ENCODE data around the gene ZCCHC14.
"Not testable (repeated sequence)": the region's sequence is repeated elsewhere in the genome, so short reads cannot be mapped to it uniquely, and the experiment has no call there.

The ZCCHC14 gene

DNA sequence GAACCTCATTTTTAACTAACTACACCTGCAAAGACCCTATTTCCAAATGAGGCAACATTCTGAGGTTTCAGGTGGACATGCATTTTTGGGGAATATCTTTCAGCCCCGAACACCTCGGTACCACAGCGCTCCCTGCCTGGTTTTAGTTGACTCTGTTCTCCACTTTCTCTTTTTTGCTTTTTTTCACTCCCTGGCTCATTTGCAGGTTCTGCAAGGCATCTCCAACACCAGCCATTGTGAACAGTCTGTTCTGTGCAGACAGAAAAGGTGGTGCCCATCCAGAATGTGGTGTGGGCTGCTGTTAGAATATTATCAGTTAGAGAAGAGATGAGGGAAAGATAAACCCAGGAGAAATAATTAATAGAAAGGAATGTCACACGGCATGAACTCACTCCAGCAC lies 32.5 kb upstream of the ZCCHC14 start:
- TF ChIP-seq, protein P1, sequence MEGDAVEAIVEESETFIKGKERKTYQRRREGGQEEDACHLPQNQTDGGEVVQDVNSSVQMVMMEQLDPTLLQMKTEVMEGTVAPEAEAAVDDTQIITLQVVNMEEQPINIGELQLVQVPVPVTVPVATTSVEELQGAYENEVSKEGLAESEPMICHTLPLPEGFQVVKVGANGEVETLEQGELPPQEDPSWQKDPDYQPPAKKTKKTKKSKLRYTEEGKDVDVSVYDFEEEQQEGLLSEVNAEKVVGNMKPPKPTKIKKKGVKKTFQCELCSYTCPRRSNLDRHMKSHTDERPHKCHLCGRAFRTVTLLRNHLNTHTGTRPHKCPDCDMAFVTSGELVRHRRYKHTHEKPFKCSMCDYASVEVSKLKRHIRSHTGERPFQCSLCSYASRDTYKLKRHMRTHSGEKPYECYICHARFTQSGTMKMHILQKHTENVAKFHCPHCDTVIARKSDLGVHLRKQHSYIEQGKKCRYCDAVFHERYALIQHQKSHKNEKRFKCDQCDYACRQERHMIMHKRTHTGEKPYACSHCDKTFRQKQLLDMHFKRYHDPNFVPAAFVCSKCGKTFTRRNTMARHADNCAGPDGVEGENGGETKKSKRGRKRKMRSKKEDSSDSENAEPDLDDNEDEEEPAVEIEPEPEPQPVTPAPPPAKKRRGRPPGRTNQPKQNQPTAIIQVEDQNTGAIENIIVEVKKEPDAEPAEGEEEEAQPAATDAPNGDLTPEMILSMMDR (IDR thresholded peaks at IDR 0.05; ENCODE audit: borderline replicate concordance, control extremely low read depth, extremely low read depth, insufficient read depth, missing control alignments): no peak
- DNase-seq (ENCODE audit: low spot score): no peak
- in situ Hi-C loops (cut with MboI; ENCODE audit: low sequenced_read_pairs, unreplicated experiment): no loop called here

DNA sequence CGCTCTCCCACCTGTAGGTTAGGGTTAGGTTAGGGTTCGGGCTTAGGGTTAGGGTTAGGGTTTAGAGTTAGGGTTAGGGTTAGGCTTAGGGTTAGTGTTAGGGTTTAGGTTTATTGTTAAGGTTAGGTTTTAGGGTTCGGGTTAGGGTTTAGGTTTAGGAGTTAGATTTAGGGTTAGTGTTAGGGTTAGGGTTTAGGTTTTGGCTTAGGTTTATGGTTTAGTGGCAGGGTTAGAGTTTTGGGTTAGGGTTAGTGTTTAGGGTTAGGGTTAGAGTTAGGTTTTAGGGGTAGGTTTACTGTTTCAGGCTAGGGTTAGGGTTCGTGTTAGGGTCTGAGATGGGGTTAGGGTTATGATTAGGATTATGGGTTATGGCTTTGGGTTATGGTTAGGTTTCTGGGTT lies 31.6 kb upstream of the ZCCHC14 start:
- no peak for DNase-seq (ENCODE audit: low spot score)
- in situ Hi-C loops (cut with MboI; ENCODE audit: low sequenced_read_pairs, unreplicated experiment): no loop called here
- TF ChIP-seq, protein P1 (IDR thresholded peaks at IDR 0.05; ENCODE audit: borderline replicate concordance, control extremely low read depth, extremely low read depth, insufficient read depth, missing control alignments): no peak

DNA sequence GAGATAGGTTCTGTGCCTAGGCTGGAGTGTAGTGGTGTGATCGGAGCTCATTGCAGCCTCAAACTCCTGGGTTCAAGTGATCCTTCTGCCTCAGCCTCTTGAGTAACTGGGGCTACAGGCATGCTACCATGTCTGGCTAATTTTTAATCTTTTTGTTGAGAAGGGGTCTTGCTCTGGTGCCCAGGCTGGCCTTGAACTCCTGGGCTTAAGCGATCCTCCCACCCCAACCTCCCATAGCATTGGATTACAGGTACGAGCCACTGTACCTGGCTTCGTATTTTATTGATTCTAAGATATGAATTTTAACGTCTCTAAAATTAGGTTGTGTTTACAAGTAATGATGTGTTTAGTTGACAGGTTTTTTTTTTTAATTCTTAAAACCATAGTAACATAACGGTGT lies 30.8 kb upstream of the ZCCHC14 start:
- in situ Hi-C loops (cut with MboI; ENCODE audit: low sequenced_read_pairs, unreplicated experiment); DNase-seq (ENCODE audit: low spot score): not testable (repeated sequence)

DNA sequence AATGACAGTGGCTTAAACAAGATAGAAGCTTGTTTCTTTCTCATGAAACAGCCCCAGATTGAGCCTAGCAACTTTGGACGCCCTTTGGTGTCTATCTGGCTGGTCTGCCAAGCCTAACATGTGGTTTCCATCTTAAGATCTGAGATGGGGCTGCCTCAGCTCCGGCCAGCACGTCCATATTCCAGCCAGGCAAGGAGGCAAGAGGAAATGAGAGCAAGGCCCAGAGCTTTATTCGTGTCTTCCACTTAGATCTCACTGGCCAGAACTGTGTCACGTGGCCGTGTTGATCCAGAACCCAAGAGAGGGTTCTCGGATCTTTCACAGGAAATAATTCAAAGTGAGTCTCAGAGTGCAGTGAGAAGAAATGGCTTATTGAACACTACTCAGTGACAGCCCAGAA lies 28.9 kb upstream of the ZCCHC14 start:
- DNase-seq (ENCODE audit: low spot score); in situ Hi-C loops (cut with MboI; ENCODE audit: low sequenced_read_pairs, unreplicated experiment): not testable (repeated sequence)

DNA sequence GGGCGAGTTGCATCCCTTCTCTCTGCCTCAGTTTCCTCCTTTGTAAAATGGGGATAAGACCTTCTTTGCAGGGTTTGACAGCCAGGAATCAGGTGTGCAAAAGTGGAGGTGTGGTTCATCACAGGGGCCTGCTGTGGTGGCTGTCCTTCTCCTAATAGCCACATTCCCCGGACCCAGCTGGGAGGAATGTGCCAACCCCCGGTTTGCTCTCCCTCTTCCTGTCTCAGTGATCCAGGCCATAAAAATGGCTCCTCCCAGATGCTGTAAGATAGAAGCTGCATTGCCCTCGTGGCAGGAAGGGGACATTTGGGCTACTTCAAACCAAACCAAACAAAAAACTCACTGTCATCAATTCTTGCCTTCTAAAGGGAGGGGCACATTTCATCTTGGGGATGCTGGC lies 26.3 kb upstream of the ZCCHC14 start:
- in situ Hi-C loops (cut with MboI; ENCODE audit: low sequenced_read_pairs, unreplicated experiment); DNase-seq (ENCODE audit: low spot score): not testable (repeated sequence)

DNA sequence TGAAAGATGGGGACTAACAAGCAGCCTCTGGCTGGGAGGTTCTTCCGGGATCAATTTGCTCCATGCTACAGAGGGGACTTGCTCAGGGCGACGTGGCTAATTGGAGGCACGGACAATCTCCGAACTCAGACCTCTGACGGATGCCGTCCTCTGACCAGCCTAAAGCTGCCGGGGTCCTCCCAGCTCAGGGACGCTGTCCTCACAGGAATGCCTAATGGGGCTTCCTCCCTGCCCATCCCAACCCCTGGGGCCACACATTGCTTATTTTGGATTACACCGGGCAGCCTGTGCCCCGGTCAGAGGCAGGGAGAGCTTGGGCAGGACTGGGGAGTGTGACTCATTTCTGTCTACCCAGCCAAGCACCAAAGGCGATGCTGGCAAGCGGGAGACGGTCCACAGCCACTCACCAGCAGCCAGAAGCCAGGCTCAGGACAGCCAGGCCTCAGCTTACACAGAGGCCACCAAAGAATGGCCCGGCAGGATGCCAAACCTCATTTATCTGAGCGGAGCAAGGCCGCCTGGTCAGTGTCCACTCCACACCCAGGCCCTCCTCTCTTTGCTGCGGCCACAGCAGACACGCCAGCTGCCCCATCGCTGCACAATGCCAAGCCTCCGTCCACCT lies 25.7 kb upstream of the ZCCHC14 start:
- not testable (repeated sequence) for DNase-seq (ENCODE audit: low spot score)

DNA sequence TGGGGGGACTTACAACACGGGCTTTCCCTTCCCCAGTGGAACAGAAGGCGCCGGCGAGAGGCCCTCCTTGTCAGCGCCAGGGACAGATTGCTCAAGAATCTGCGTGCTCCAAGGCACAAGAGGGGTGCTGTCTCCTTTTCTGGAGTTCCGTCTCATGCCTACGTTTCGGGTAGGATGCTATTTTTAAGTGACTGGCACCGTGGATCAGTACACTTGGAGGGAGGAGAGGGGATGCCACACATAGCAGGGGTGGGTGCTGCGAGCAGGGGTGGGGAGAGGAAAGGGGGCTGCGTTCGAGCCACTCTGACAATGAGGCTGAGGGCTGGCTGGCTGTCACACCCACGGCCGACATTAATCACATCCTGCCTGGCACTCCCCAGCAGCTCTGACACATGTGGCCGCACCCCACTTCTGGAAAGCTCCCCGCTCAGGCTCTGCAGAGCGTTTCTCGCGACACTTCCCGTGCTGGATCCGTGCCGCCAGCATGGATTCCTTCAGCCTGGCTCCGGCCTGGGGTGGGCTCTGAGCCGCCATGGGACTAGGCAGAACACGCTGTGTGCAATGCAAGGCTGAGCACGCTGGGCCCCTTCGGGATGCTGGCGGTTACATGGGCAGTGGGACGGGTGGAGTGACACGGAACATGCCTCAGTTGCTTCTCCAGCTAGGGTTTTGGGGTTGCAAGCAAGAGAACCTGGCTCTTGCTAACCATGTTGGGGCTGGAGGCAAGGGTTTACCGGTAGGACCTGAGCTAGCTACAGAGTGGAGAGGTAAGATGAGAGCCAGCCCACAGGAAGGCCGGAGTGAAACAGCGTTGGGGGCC lies 25.0 kb upstream of the ZCCHC14 start:
- DNase-seq (ENCODE audit: low spot score); in situ Hi-C loops (cut with MboI; ENCODE audit: low sequenced_read_pairs, unreplicated experiment): not testable (repeated sequence)

More for the DNA sequence above, 25.7 kb upstream of the ZCCHC14 start:
- in situ Hi-C loops (cut with MboI; ENCODE audit: low sequenced_read_pairs, unreplicated experiment): not testable (repeated sequence)

DNA sequence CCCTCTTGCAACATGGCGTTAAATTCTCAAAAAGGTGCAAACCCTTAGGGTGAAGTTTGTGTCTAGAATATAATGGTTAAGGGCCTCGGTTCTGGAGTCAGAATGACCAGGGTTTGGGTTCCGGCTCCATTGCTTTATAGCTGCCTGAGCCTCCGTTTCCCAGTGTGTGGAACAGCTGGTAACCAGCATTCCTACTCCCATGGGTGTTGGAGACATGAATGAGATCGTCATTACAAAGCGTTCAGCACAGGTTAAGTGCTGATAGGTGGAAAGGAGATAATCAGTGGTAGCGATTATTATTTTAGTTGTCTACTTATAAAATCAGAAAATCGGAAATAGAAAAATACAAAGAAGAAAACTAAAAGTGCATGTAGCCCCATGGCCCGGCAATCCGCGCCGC lies 23.5 kb upstream of the ZCCHC14 start:
- DNase-seq (ENCODE audit: low spot score): no peak
- in situ Hi-C loops (cut with MboI; ENCODE audit: low sequenced_read_pairs, unreplicated experiment): no loop called here
- TF ChIP-seq, protein P1 (IDR thresholded peaks at IDR 0.05; ENCODE audit: borderline replicate concordance, control extremely low read depth, extremely low read depth, insufficient read depth, missing control alignments): no peak

DNA sequence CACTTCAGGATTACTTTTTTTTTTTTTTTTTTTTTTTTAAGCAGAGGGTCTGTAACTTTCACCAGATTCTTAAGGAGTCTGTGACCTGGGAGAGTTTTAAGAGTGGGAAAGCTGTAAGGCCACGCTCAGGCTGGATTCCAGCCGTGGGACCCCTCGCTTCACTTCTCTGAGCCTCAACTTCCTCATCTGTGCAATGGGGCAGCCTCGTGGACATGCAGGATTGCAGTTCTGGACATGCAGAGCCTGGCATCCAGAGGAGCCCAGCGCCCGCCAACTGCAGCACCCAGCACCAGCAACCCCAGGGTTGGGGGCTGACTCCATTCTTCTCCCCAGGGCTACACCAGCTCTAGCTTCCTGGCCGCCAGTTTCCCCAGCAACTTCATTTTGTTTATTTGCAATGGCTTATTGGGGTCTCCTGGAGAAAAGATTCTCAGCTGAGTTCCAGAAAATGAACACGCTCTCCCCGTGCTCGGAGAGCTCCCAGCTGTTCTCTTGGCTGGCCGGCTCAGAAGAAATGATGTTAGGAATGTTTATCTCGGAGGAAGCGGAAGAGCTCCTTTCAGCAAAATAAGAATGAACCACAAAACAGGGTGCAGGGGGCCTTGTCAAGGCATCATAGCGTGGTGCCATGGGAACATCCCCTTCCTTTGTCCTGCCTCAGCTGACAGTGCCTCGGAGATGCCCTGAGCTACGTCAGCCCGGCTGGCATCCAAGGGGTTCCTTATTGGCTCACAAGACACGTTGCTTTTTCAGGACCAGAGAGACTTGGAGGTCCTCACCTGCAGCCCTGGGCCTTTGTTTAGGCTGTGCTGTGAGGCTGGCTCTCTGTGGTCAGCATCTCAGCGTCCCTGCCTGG lies 22.9 kb upstream of the ZCCHC14 start:
- no peak for DNase-seq (ENCODE audit: low spot score)
- TF ChIP-seq, protein P1 (IDR thresholded peaks at IDR 0.05; ENCODE audit: borderline replicate concordance, control extremely low read depth, extremely low read depth, insufficient read depth, missing control alignments): no peak
- in situ Hi-C loops (cut with MboI; ENCODE audit: low sequenced_read_pairs, unreplicated experiment): no loop called here

DNA sequence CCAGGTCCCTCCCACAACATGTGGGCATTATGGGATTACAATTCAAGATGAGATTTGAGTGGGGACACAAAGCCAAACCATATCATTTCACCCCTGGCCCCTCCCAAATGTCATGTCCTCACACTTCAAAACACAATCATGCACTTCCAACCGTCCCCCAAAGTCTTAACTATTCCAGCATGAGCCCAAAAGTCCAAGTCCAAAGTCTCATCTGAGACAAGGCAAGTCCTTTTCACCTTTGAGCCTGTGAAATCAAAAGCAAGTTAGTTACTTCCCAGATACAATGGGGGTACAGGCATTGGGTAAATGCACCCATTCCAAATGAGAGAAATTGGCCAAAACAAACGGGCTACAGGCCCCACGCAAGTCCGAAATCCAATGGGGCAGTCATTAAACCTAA lies 17.0 kb upstream of the ZCCHC14 start:
- DNase-seq (ENCODE audit: low spot score); in situ Hi-C loops (cut with MboI; ENCODE audit: low sequenced_read_pairs, unreplicated experiment): not testable (repeated sequence)

All from GM13976 (cell line).